ENCODE measurements around the gene CIRBP. TPM values are rescaled to one million over a fixed set of nuclear protein-coding genes. Genes with fewer than 3 reads are reported as not detected.
A peak's percentile ranks its signal among the peaks of the same experiment; 100 is the strongest.

Gene CIRBP
- total RNA-seq, 2 experiments from 2014 or later = 278 to 309 TPM

DNA sequence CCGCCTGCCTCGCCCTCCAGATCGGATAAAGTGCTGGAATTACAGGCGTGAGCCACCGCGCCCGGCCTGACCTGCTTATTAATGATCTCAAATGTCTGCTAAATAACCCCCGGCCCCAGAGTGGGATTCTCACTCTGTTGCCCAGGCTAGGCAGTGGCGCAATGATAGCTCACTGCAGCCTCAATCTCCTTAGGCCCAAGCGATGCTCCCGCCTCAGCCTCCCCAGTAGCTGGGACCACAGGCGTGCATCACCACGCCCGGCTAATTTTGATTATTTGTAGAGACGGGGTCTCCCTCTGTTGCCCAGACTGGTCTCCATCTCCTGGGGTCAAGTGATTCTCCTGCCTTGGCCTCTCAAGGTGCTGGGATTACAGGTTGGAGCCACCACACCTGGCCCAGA, 28.2 kb upstream of the CIRBP start:
- Histone ChIP-seq H3K4me1 (ENCODE audit: insufficient read depth, low read length, poor library complexity, severe bottlenecking) (peaks cover 47% of the 10 kb centered on the region), H4K20me1 (ENCODE audit: insufficient read depth, low read length) (no peaks in the 10 kb centered on the region), H3K9me2 (ENCODE audit: insufficient read depth, low read length) (no peaks in the 10 kb centered on the region), H3K4me2 (ENCODE audit: low read length) (peak overlapping the region; percentile 86), H3K79me2 (ENCODE audit: insufficient read depth, low read depth, low read length) (peaks cover 18% of the 10 kb centered on the region; the same call in 1 of the 2 replicates), H3K36me3 (ENCODE audit: insufficient read depth, low read length) (peaks cover 23% of the 10 kb centered on the region; the same call in 1 of the 2 replicates), H2AFZ (ENCODE audit: low read length) (peak overlapping the region; percentile 57; the same call in 1 of the 2 replicates), H3K4me3 (ENCODE audit: low read depth, low read length, poor library complexity, severe bottlenecking) (peak overlapping the region; percentile 89), H3K9me3 (ENCODE audit: low read length) (no peaks in the 10 kb centered on the region), H3K27ac (ENCODE audit: low read depth, low read length, poor library complexity, severe bottlenecking) (peak overlapping the region; percentile 50)
- POLR2A ChIA-PET = interaction anchor here (0.7 to 1.2 kb wide), 3 partner anchors 28 to 238 kb away, joined by 3 to 9 read pairs (median 8); no protein-coding TSS in a partner anchor
- intact Hi-C loops (cut with micrococcal nuclease; ENCODE audit: unreplicated experiment) = loop anchor here (2.0 kb wide), 1 partner anchor 108 kb away; no protein-coding TSS in a partner anchor
- TF ChIP-seq, protein P1, sequence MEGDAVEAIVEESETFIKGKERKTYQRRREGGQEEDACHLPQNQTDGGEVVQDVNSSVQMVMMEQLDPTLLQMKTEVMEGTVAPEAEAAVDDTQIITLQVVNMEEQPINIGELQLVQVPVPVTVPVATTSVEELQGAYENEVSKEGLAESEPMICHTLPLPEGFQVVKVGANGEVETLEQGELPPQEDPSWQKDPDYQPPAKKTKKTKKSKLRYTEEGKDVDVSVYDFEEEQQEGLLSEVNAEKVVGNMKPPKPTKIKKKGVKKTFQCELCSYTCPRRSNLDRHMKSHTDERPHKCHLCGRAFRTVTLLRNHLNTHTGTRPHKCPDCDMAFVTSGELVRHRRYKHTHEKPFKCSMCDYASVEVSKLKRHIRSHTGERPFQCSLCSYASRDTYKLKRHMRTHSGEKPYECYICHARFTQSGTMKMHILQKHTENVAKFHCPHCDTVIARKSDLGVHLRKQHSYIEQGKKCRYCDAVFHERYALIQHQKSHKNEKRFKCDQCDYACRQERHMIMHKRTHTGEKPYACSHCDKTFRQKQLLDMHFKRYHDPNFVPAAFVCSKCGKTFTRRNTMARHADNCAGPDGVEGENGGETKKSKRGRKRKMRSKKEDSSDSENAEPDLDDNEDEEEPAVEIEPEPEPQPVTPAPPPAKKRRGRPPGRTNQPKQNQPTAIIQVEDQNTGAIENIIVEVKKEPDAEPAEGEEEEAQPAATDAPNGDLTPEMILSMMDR (conservative IDR thresholded peaks at IDR 0.05; ENCODE audit: low read length) = no peak
- no peak for TF ChIP-seq EZH2phosphoT487 (IDR thresholded peaks at IDR 0.05; ENCODE audit: borderline replicate concordance, low read depth, low read length)
- DNase-seq (ENCODE audit: low spot score) = no peak
- BruUV-seq (replicated peaks) = no TSS peak
- CTCF ChIA-PET (ENCODE audit: unreplicated experiment) = interaction anchor here (0.5 kb wide), 1 partner anchor 439 kb away, joined by 3 read pairs; no protein-coding TSS in a partner anchor

DNA sequence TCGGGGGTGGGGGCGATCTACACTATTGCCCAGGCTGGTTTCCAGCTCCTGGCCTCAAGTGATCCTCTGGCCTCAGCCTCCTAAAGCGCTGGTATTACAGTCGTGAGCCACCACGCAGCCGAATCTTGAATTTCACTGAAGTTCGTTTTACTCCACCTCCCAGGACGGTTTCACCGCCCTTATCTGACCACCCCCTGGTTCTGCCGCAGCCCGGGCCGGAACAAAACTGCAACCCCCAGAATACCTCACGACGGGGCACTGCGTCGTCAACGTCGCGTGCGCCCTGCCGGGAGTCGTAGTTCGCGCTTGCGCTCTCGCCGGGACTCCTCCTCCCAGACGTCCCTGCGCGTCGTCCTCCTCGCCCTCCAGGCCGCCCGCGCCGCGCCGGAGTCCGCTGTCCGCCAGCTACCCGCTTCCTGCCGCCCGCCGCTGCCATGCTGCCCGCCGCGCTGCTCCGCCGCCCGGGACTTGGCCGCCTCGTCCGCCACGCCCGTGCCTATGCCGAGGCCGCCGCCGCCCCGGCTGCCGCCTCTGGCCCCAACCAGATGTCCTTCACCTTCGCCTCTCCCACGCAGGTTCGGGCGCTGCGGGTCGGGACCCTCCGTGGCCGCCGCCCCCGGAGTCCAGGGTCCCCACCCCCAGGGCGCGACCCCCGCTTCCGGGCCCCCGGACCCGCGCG, 27.6 kb upstream of the CIRBP start, which contains the start of gene ATP5F1D:
TSS of gene ATP5F1D (plus strand) at position 335 of the 679 bp plus-strand sequence. CDS start at position 435, 100 bp downstream.
- no peaks in the 10 kb centered on the region for H3K9me2 ChIP-seq (ENCODE audit: insufficient read depth, low read length)
- CTCF ChIA-PET (ENCODE audit: unreplicated experiment) = no interaction called here
- H3K4me3 ChIP-seq (ENCODE audit: low read depth, low read length, poor library complexity, severe bottlenecking) = peak within 1 kb of the TSS; percentile 89
- H3K4me1 ChIP-seq (ENCODE audit: insufficient read depth, low read length, poor library complexity, severe bottlenecking) = peaks cover 48% of the 10 kb centered on the region
- no TSS peak for BruUV-seq (replicated peaks)
- POLR2A ChIA-PET = interaction anchor here (1.0 to 1.2 kb wide), 2 partner anchors 27 to 165 kb away, joined by 8 to 9 read pairs; no protein-coding TSS in a partner anchor
- peaks cover 27% of the 10 kb centered on the region; the same call in 1 of the 2 replicates for H3K36me3 ChIP-seq (ENCODE audit: insufficient read depth, low read length)
- intact Hi-C loops (cut with micrococcal nuclease; ENCODE audit: unreplicated experiment) = loop anchor here (2.0 kb wide), 1 partner anchor 109 kb away; no protein-coding TSS in a partner anchor
- H3K79me2 ChIP-seq (ENCODE audit: insufficient read depth, low read depth, low read length) = peaks cover 18% of the 10 kb centered on the region; the same call in 1 of the 2 replicates
- H2AFZ ChIP-seq (ENCODE audit: low read length) = peak within 1 kb of the TSS; percentile 57; the same call in 1 of the 2 replicates
- H3K9me3 ChIP-seq (ENCODE audit: low read length) = no peaks in the 10 kb centered on the region
- TF ChIP-seq, protein P1 (conservative IDR thresholded peaks at IDR 0.05; ENCODE audit: low read length) = no peak
- no peak for TF ChIP-seq EZH2phosphoT487 (IDR thresholded peaks at IDR 0.05; ENCODE audit: borderline replicate concordance, low read depth, low read length)
- H3K27ac ChIP-seq (ENCODE audit: low read depth, low read length, poor library complexity, severe bottlenecking) = peak within 1 kb of the TSS; percentile 50
- peak; percentile 96 for DNase-seq (ENCODE audit: low spot score)
- H4K20me1 ChIP-seq (ENCODE audit: insufficient read depth, low read length) = no peaks in the 10 kb centered on the region
- H3K4me2 ChIP-seq (ENCODE audit: low read length) = peak within 1 kb of the TSS; percentile 86

Data from OCI-LY7 (cell line).